Neural progenitor cell (in vitro differentiated cells): ENCODE measurements around the gene FFAR2. TPM values are rescaled to one million over a fixed set of nuclear protein-coding genes. Genes with fewer than 3 reads are reported as not detected.
A peak's percentile ranks its signal among the peaks of the same experiment; 100 is the strongest.
"Not testable (repeated sequence)": the region's sequence is repeated elsewhere in the genome, so short reads cannot be mapped to it uniquely, and the experiment has no call there.

Experiments used
- DNase-seq: peaks from one replicate; pipeline ENCODE4 v3.0.0-alpha.2; 2016; ENCODE audit warnings: low spot score
- H2AFZ ChIP-seq: fragments of 200-600 bp; sonication (generic); replicated peaks from 2 replicates; pipeline ENCODE4 v1.6.1; 2016; ENCODE audit warnings: antibody characterized with exemption
- H3F3A ChIP-seq: fragments of 200-600 bp; sonication (generic); 2 replicates; pipeline ENCODE4 v1.6.1; 2016; ENCODE audit warnings: antibody characterized with exemption, low read depth
- H3K27ac ChIP-seq: fragments of 200-600 bp; sonication (generic); 2 replicates; pipeline ENCODE4 v1.5.1; 2016; ENCODE audit warnings: mild to moderate bottlenecking
- H3K27me3 ChIP-seq: fragments of 200-600 bp; sonication (generic); 2 replicates; pipeline ENCODE4 v1.6.1; 2016; ENCODE audit warnings: mild to moderate bottlenecking, moderate library complexity
- H3K36me3 ChIP-seq: fragments of 200-600 bp; sonication (generic); 2 replicates; pipeline ENCODE4 v1.5.1; 2016
- H3K4me1 ChIP-seq: fragments of 200-600 bp; sonication (generic); 2 replicates; pipeline ENCODE4 v1.6.1; 2016; ENCODE audit warnings: mixed run types
- H3K4me2 ChIP-seq: fragments of 200-600 bp; sonication (generic); 2 replicates; pipeline ENCODE4 v1.6.1; 2016
- H3K4me3 ChIP-seq: fragments of 200-600 bp; sonication (generic); 2 replicates; pipeline ENCODE4 v1.5.1; 2016
- H3K79me2 ChIP-seq: fragments of 200-600 bp; sonication (generic); 2 replicates; pipeline ENCODE4 v1.6.1; 2016; ENCODE audit warnings: low read depth
- H3K9ac ChIP-seq: fragments of 200-600 bp; sonication (generic); 2 replicates; pipeline ENCODE4 v1.6.1; 2016
- H3K9me3 ChIP-seq: fragments of 200-600 bp; sonication (generic); 2 replicates; pipeline ENCODE4 v1.5.1; 2016; ENCODE audit warnings: low read depth
- H4K20me1 ChIP-seq: fragments of 200-600 bp; sonication (generic); 2 replicates; pipeline ENCODE4 v1.6.1; 2016; ENCODE audit warnings: low read depth
- H3K27ac Mint-ChIP-seq: 3 replicates; pipeline ENCODE4 v1.8.0; 2021; ENCODE audit warnings: mixed read lengths
- H3K27me3 Mint-ChIP-seq: 2 replicates; pipeline ENCODE4 v1.8.0; 2022; ENCODE audit warnings: low read depth, mild to moderate bottlenecking, inconsistent platforms, moderate library complexity, mixed read lengths; ENCODE audit not compliant: insufficient read depth
- H3K36me3 Mint-ChIP-seq: 3 replicates; pipeline ENCODE4 v1.8.0; 2021; ENCODE audit warnings: mixed read lengths
- H3K4me1 Mint-ChIP-seq: 3 replicates; pipeline ENCODE4 v1.8.0; 2021; ENCODE audit warnings: mixed read lengths
- H3K4me3 Mint-ChIP-seq: 3 replicates; pipeline ENCODE4 v1.8.0; 2021; ENCODE audit warnings: mild to moderate bottlenecking, moderate library complexity, mixed read lengths
- H3K9me3 Mint-ChIP-seq: 3 replicates; pipeline ENCODE4 v1.8.0; 2020; ENCODE audit warnings: mixed read lengths
- CTCF ChIP-seq: fragments of 200-600 bp; sonication (generic); IDR thresholded peaks from 2 replicates; pipeline ENCODE4 v1.5.1; 2017; ENCODE audit warnings: antibody characterized with exemption, mild to moderate bottlenecking
- EZH2 ChIP-seq: fragments of 200-600 bp; sonication (generic); IDR thresholded peaks from 2 replicates; pipeline ENCODE4 v1.6.1; 2017; ENCODE audit warnings: antibody characterized with exemption, mild to moderate bottlenecking, moderate library complexity
- EZH2phosphoT487 ChIP-seq: fragments of 200-600 bp; sonication (generic); IDR thresholded peaks from 2 replicates; pipeline ENCODE4 v1.6.1; 2017; ENCODE audit warnings: antibody characterized with exemption
- total RNA-seq: library from RNA; depleted of rRNA; stranded (reverse); fragments of >200 nt; gene quantifications from 2 replicates; pipeline ENCODE4 v1.2.3, GENCODE V29; 2015; ENCODE audit warnings: low replicate concordance

FFAR2 gene
- total RNA-seq, 1 donor from 2014 or later: not detected

GRCh38 chr19:35466259-35466658 lies 18.2 kb downstream of the FFAR2 start:
- H3K27me3 Mint-ChIP-seq: peaks cover 6% of the 10 kb centered on the region
- DNase-seq: no peak
- Histone ChIP-seq H3K36me3 (no peaks in the 10 kb centered on the region), H3K79me2 (no peaks in the 10 kb centered on the region), H3K9me3 (no peaks in the 10 kb centered on the region), H3K27me3 (no peaks in the 10 kb centered on the region), H3K4me1 (peaks cover 10% of the 10 kb centered on the region), H4K20me1 (no peaks in the 10 kb centered on the region), H3K4me2 (no peak overlapping the region), H3F3A (no peaks in the 10 kb centered on the region), H2AFZ (no peak overlapping the region), H3K4me3 (no peak overlapping the region), H3K9ac (no peak overlapping the region), H3K27ac (no peak overlapping the region)
- no peaks in the 10 kb centered on the region for H3K4me1 Mint-ChIP-seq
- no peak for TF ChIP-seq EZH2
- no peak for TF ChIP-seq EZH2phosphoT487
- TF ChIP-seq CTCF: no peak
- H3K9me3 Mint-ChIP-seq: no peaks in the 10 kb centered on the region
- no peak overlapping the region for H3K27ac Mint-ChIP-seq
- H3K4me3 Mint-ChIP-seq: no peak overlapping the region
- H3K36me3 Mint-ChIP-seq: no peaks in the 10 kb centered on the region

GRCh38 chr19:35468637-35469036 lies 20.6 kb downstream of the FFAR2 start:
- no peak overlapping the region for H3K27ac ChIP-seq
- Mint-ChIP-seq H3K9me3 (no peaks in the 10 kb centered on the region), H3K4me1 (no peaks in the 10 kb centered on the region), H3K27ac (no peak overlapping the region), H3K36me3 (no peaks in the 10 kb centered on the region), H3K27me3 (peaks cover 3% of the 10 kb centered on the region), H3K4me3 (no peak overlapping the region)
- H3K4me1 ChIP-seq: peaks cover 11% of the 10 kb centered on the region
- H3K9me3 ChIP-seq: no peaks in the 10 kb centered on the region
- H3K4me2 ChIP-seq: no peak overlapping the region
- H3K4me3 ChIP-seq: no peak overlapping the region
- DNase-seq: peak; percentile 59
- H2AFZ ChIP-seq: no peak overlapping the region
- no peaks in the 10 kb centered on the region for H4K20me1 ChIP-seq
- H3K27me3 ChIP-seq: no peaks in the 10 kb centered on the region
- no peaks in the 10 kb centered on the region for H3K79me2 ChIP-seq
- H3K9ac ChIP-seq: no peak overlapping the region
- no peaks in the 10 kb centered on the region for H3F3A ChIP-seq
- no peaks in the 10 kb centered on the region for H3K36me3 ChIP-seq
- no peak for TF ChIP-seq EZH2
- peak; percentile 59 for TF ChIP-seq CTCF

- Histone ChIP-seq H3K4me2 (no peak overlapping the region), H3K79me2 (no peaks in the 10 kb centered on the region), H3K4me3 (no peak overlapping the region), H3K27ac (no peak overlapping the region), H3K36me3 (no peaks in the 10 kb centered on the region), H3F3A (no peaks in the 10 kb centered on the region), H2AFZ (no peak overlapping the region), H3K9me3 (no peaks in the 10 kb centered on the region), H3K4me1 (peaks cover 8% of the 10 kb centered on the region), H3K9ac (no peak overlapping the region), H4K20me1 (no peaks in the 10 kb centered on the region), H3K27me3 (no peaks in the 10 kb centered on the region)
- H3K4me1 Mint-ChIP-seq: no peaks in the 10 kb centered on the region
- H3K27ac Mint-ChIP-seq: no peak overlapping the region
- TF ChIP-seq EZH2phosphoT487: no peak
- TF ChIP-seq EZH2: no peak
- no peak for TF ChIP-seq CTCF
- H3K9me3 Mint-ChIP-seq: no peaks in the 10 kb centered on the region
- no peak overlapping the region for H3K4me3 Mint-ChIP-seq
- no peaks in the 10 kb centered on the region for H3K36me3 Mint-ChIP-seq
- no peak for DNase-seq
- H3K27me3 Mint-ChIP-seq: no peaks in the 10 kb centered on the region
These were observed 22.1 kb downstream of the FFAR2 start for GRCh38 chr19:35470128-35470527.

- not testable (repeated sequence) for H3K79me2 ChIP-seq, H3K27me3 Mint-ChIP-seq, H3K4me1 ChIP-seq, H3K36me3 Mint-ChIP-seq, H3K9ac ChIP-seq, H3K27me3 ChIP-seq, H3K4me3 ChIP-seq, H3K4me1 Mint-ChIP-seq, H3K4me3 Mint-ChIP-seq, H3K9me3 ChIP-seq, H3K27ac ChIP-seq, H4K20me1 ChIP-seq, H3K36me3 ChIP-seq, H2AFZ ChIP-seq, H3K27ac Mint-ChIP-seq, DNase-seq, H3F3A ChIP-seq, H3K9me3 Mint-ChIP-seq, H3K4me2 ChIP-seq
These were observed 23.0 kb downstream of the FFAR2 start for GRCh38 chr19:35471075-35471474.
